Keratinocyte (primary cell): Measurements from ENCODE around the gene GBGT1. TPM values are rescaled to one million over a fixed set of nuclear protein-coding genes. Genes with fewer than 3 reads are reported as not detected.

Experiments used
- DNase-seq: peaks from one replicate; pipeline ENCODE4 v3.0.0-alpha.2; 2011; ENCODE audit warnings: low read depth, missing footprints, low spot score
- FAIRE-seq: peaks from 2 replicates; lab custom pipeline; 2011; peaks lifted over from hg19 to GRCh38; lab: Jason Lieb, UNC
- H2AFZ ChIP-seq: 2 replicates; pipeline ENCODE4 v1.6.0; 2012; ENCODE audit warnings: low read length, control low read depth, inconsistent platforms; ENCODE audit not compliant: control insufficient read depth
- H3K27ac ChIP-seq: 2 replicates; pipeline ENCODE4 v1.5.1; 2011; ENCODE audit warnings: low read length; ENCODE audit not compliant: control insufficient read depth, insufficient read depth
- H3K27me3 ChIP-seq: 3 replicates; pipeline ENCODE4 v1.6.0; 2011; ENCODE audit warnings: low read length; ENCODE audit not compliant: control insufficient read depth, insufficient read depth; ENCODE audit errors: extremely low read depth
- H3K36me3 ChIP-seq, 2 experiments: 2 replicates in 1 of 2; 3 replicates in 1 of 2; pipeline ENCODE4 v1.5.1; 2011; ENCODE audit warnings: low read length in 2 of 2, mild to moderate bottlenecking in 1 of 2; ENCODE audit not compliant: control insufficient read depth in 2 of 2, insufficient read depth in 2 of 2; ENCODE audit errors: extremely low read depth in 1 of 2
- H3K4me1 ChIP-seq: 3 replicates; pipeline ENCODE4 v1.5.1; 2011; ENCODE audit warnings: low read length; ENCODE audit not compliant: control insufficient read depth, insufficient read depth; ENCODE audit errors: extremely low read depth
- H3K4me2 ChIP-seq: 3 replicates; pipeline ENCODE4 v1.6.0; 2011; ENCODE audit warnings: low read depth, low read length; ENCODE audit not compliant: control insufficient read depth, insufficient read depth; ENCODE audit errors: extremely low read depth
- H3K4me3 ChIP-seq, 3 experiments: fragments of 200-600 bp in 1 of 3; sonication (generic) in 1 of 3; 2 replicates in 2 of 3; 3 replicates in 1 of 3; pipeline ENCODE4 v1.5.1; 2011 to 2016; ENCODE audit warnings: low read length in 3 of 3, mild to moderate bottlenecking in 3 of 3, control low read depth in 2 of 3, inconsistent platforms in 1 of 3, low read depth in 1 of 3, mixed read lengths in 1 of 3, mixed run types in 1 of 3, moderate library complexity in 1 of 3; ENCODE audit not compliant: control insufficient read depth in 2 of 3, insufficient read depth in 2 of 3; ENCODE audit errors: extremely low read depth in 1 of 3
- H3K79me2 ChIP-seq: 2 replicates; pipeline ENCODE4 v1.6.0; 2012; ENCODE audit warnings: low read length; ENCODE audit not compliant: control insufficient read depth, insufficient read depth
- H3K9ac ChIP-seq: 3 replicates; pipeline ENCODE4 v1.6.0; 2011; ENCODE audit warnings: low read length; ENCODE audit not compliant: control insufficient read depth, insufficient read depth; ENCODE audit errors: extremely low read depth
- H3K9me1 ChIP-seq: 3 replicates; pipeline ENCODE4 v1.6.0; 2011; ENCODE audit warnings: low read length; ENCODE audit not compliant: control insufficient read depth, insufficient read depth; ENCODE audit errors: extremely low read depth
- H3K9me3 ChIP-seq: 2 replicates; pipeline ENCODE4 v1.5.1; 2012; ENCODE audit warnings: low read depth, low read length; ENCODE audit not compliant: control insufficient read depth
- H4K20me1 ChIP-seq: 3 replicates; pipeline ENCODE4 v1.6.0; 2011; ENCODE audit warnings: low read length; ENCODE audit not compliant: control insufficient read depth, insufficient read depth; ENCODE audit errors: extremely low read depth
- EZH2 ChIP-seq: IDR thresholded peaks from one replicate; pipeline ENCODE4 v1.6.1; 2012; ENCODE audit warnings: inconsistent platforms, mild to moderate bottlenecking, low read length, moderate library complexity
- dilution Hi-C: fragments of 300-500 bp; cut with MboI; formaldehyde crosslinking; loops from one replicate; pipeline ENCODE4 v1.7.0; 2020; ENCODE audit warnings: low sequenced_read_pairs; ENCODE audit not compliant: extremely low pct_ligation_motif_present
- polyA plus RNA-seq, 5 experiments: library from polyadenylated mRNA; depleted of rRNA in 3 of 5; stranded (reverse) in 3 of 5; stranded (forward) in 1 of 5; unstranded in 1 of 5; fragments of >200 nt; gene quantifications; 1 replicate in 1 of 5; 2 replicates in 3 of 5; 3 replicates in 1 of 5; pipeline versions ENCODE4 v1.2.1 to v1.2.3, GENCODE V29; 2011 to 2012; ENCODE audit warnings: missing spikeins in 2 of 5, low read depth in 1 of 5, low replicate concordance in 1 of 5
- TF ChIP-seq, protein P1 (sequence below), 3 experiments: IDR thresholded peaks in 1 of 3; conservative IDR thresholded peaks in 1 of 3; optimal IDR thresholded peaks in 1 of 3; 2 replicates in 2 of 3; 3 replicates in 1 of 3; pipeline versions ENCODE3 to v1.5.1; 2011; ENCODE audit warnings: low read length in 3 of 3, mild to moderate bottlenecking in 3 of 3, moderate library complexity in 2 of 3, control low read depth in 1 of 3, inconsistent platforms in 1 of 3; ENCODE audit not compliant: insufficient read depth in 2 of 3; ENCODE audit errors: extremely low read depth in 1 of 3

The GBGT1 gene
- polyA plus RNA-seq, 1 donor (not counting 4 experiments of a cell fraction or from before 2014, with no cell fraction given): 0.54 TPM

DNA sequence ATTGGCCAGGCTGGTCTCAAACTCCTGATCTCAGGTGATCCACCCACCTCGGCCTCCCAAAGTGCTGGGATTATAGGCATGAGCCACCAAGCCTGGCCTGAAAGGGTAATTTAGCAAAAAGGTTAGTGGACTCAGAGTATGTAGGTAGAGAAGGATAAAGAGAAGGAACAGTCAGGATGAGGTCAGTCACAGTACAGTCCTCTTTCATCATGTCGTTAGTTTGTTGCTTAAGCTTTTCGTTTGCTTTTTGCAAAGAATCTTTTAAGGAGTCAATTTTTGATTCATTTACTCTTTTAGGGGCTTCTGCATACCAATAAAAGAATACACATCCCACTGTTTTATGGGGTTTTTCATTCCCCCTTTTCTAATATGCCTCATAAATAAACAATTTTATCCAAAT is 17.8 kb upstream of the GBGT1 start:
- Histone ChIP-seq H3K27ac (no peak overlapping the region), H3K4me1 (no peaks in the 10 kb centered on the region), H4K20me1 (no peaks in the 10 kb centered on the region), H3K27me3 (peaks cover 5% of the 10 kb centered on the region), H3K9me3 (no peaks in the 10 kb centered on the region), H3K9ac (no peak overlapping the region), H2AFZ (no peak overlapping the region), H3K4me3 (no peak overlapping the region), H3K9me1 (no peaks in the 10 kb centered on the region), H3K79me2 (no peaks in the 10 kb centered on the region), H3K4me2 (no peak overlapping the region), H3K36me3 (no peaks in the 10 kb centered on the region)
- FAIRE-seq: no peak
- dilution Hi-C loops: no loop called here
- TF ChIP-seq, protein P1, sequence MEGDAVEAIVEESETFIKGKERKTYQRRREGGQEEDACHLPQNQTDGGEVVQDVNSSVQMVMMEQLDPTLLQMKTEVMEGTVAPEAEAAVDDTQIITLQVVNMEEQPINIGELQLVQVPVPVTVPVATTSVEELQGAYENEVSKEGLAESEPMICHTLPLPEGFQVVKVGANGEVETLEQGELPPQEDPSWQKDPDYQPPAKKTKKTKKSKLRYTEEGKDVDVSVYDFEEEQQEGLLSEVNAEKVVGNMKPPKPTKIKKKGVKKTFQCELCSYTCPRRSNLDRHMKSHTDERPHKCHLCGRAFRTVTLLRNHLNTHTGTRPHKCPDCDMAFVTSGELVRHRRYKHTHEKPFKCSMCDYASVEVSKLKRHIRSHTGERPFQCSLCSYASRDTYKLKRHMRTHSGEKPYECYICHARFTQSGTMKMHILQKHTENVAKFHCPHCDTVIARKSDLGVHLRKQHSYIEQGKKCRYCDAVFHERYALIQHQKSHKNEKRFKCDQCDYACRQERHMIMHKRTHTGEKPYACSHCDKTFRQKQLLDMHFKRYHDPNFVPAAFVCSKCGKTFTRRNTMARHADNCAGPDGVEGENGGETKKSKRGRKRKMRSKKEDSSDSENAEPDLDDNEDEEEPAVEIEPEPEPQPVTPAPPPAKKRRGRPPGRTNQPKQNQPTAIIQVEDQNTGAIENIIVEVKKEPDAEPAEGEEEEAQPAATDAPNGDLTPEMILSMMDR (optimal IDR thresholded peaks at IDR 0.05 in 1 of 3, IDR thresholded peaks at IDR 0.05 in 1 of 3, conservative IDR thresholded peaks at IDR 0.05 in 1 of 3; ENCODE audit: extremely low read depth in 1 of 3, insufficient read depth in 2 of 3, low read length in 3 of 3): no peak
- no peak for TF ChIP-seq EZH2
- DNase-seq: no peak

DNA sequence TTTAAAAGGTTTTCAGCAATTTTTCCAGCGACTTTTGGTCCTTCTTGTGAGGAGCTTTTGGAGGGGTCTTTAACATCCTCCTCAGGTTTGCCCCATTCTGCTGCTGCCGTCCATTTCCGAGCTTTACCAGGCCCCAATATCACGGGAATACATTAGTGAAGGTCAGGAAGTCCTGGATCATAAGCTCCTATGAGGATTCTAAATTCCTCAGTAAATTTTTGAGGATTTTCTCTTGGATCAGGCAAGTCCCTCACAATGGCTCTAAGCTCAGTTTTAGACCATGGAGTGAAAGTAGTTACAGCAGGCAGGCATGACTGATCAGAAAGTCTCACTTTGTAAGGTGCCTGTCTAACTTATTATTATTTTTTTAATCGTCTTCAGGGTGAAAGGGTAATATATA is 17.2 kb upstream of the GBGT1 start:
- Histone ChIP-seq H3K36me3 (no peaks in the 10 kb centered on the region), H3K27ac (no peak overlapping the region), H3K9me3 (no peaks in the 10 kb centered on the region), H3K9me1 (no peaks in the 10 kb centered on the region), H4K20me1 (no peaks in the 10 kb centered on the region), H3K4me2 (no peak overlapping the region), H3K4me1 (no peaks in the 10 kb centered on the region), H3K27me3 (peaks cover 5% of the 10 kb centered on the region), H3K9ac (no peak overlapping the region), H3K79me2 (no peaks in the 10 kb centered on the region), H2AFZ (no peak overlapping the region), H3K4me3 (no peak overlapping the region)
- DNase-seq: no peak
- no peak for FAIRE-seq
- dilution Hi-C loops: no loop called here
- no peak for TF ChIP-seq EZH2
- TF ChIP-seq, protein P1 (optimal IDR thresholded peaks at IDR 0.05 in 1 of 3, IDR thresholded peaks at IDR 0.05 in 1 of 3, conservative IDR thresholded peaks at IDR 0.05 in 1 of 3; ENCODE audit: extremely low read depth in 1 of 3, insufficient read depth in 2 of 3, low read length in 3 of 3): no peak
